Erythroblast (primary cell): ENCODE measurements around the gene SYT3.

ENCODE experiments used
- GATA1 ChIP-seq: IDR thresholded peaks from 2 replicates; pipeline ENCODE4 v1.6.1; 2011; ENCODE audit warnings: low read depth, mild to moderate bottlenecking, control low read depth, low read length, moderate library complexity
- POLR2A ChIP-seq: IDR thresholded peaks from 2 replicates; pipeline ENCODE4 v1.6.1; 2011; ENCODE audit warnings: mild to moderate bottlenecking, low read length

DNA sequence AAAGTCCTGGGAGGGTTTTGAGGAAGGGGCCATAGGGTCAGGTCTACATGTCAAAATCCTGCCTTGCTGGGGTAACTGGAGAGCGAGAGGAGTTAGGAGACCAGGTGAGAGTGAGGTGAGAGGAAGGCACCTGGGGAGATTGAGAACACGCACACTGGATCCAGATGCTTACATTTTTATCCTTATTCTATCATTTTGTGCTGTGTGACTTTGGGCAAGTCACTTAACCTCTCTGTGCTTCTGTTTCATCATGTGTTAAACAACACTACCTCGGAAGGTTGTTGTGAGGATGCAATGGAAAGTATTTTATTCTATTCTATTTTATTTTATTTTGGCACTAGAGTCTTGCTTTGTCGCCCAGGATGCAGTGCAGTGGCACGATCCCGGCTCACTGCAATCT, 13.0 kb upstream of the SYT3 start:
- TF ChIP-seq POLR2A = no peak
- no peak for TF ChIP-seq GATA1
